CD4-positive, alpha-beta memory T cell (primary cell): ENCODE data around the gene COL16A1. TPM values are rescaled to one million over a fixed set of nuclear protein-coding genes. Genes with fewer than 3 reads are reported as not detected.

ENCODE experiments used
- CTCF ChIA-PET: fragments of 350-600 bp; sonication (Branson Sonifier 250); formaldehyde crosslinking; loops from one replicate; lab custom pipeline; 2021; ENCODE audit warnings: inconsistent platforms; ENCODE audit not compliant: partially characterized antibody; lab: Charles Lee
- POLR2A ChIA-PET: fragments of 350-600 bp; sonication (Branson Sonifier 250); formaldehyde crosslinking; loops from one replicate; lab custom pipeline; 2021; ENCODE audit not compliant: partially characterized antibody; lab: Charles Lee
- DNase-seq, 5 donors: peaks; one replicate each; pipeline versions ENCODE4 v3.0.0 to v3.0.0-alpha.2; 2020 to 2022; ENCODE audit warnings: mixed read lengths in 1 of 5
- H3K27ac ChIP-seq: one replicate; pipeline ENCODE4 v1.7.0; 2013; ENCODE audit warnings: low read depth, low read length
- H3K27me3 ChIP-seq: 2 replicates; pipeline ENCODE4 v1.7.0; 2013; ENCODE audit warnings: mild to moderate bottlenecking, low read length, moderate library complexity; ENCODE audit not compliant: insufficient read depth
- H3K36me3 ChIP-seq: 2 replicates; pipeline ENCODE4 v1.7.0; 2013; ENCODE audit warnings: mild to moderate bottlenecking, low read length, moderate library complexity; ENCODE audit not compliant: insufficient read depth
- H3K4me1 ChIP-seq: 2 replicates; pipeline ENCODE4 v1.7.0; 2013; ENCODE audit warnings: mild to moderate bottlenecking, low read length, moderate library complexity; ENCODE audit not compliant: insufficient read depth
- H3K4me3 ChIP-seq, 2 donors: one replicate each; pipeline ENCODE4 v1.7.0; 2013; ENCODE audit warnings: low read length in 2 of 2, mild to moderate bottlenecking in 1 of 2
- H3K9me3 ChIP-seq, 2 donors: one replicate each; pipeline ENCODE4 v1.7.0; 2013; ENCODE audit warnings: low read length in 2 of 2, control low read depth in 1 of 2; ENCODE audit not compliant: control insufficient read depth in 1 of 2
- H3K27ac Mint-ChIP-seq, 7 donors: one replicate each; pipeline ENCODE4 v1.8.0; 2020 to 2021; ENCODE audit warnings: mixed read lengths in 7 of 7, mild to moderate bottlenecking in 6 of 7, inconsistent platforms in 3 of 7, moderate library complexity in 3 of 7
- H3K27me3 Mint-ChIP-seq, 2 donors: one replicate each; pipeline ENCODE4 v1.8.0; 2020 to 2021; ENCODE audit warnings: mixed read lengths in 2 of 2
- H3K36me3 Mint-ChIP-seq, 2 donors: one replicate each; pipeline ENCODE4 v1.8.0; 2020 to 2021; ENCODE audit warnings: mixed read lengths in 2 of 2, inconsistent platforms in 1 of 2, mild to moderate bottlenecking in 1 of 2
- H3K4me1 Mint-ChIP-seq, 4 donors: one replicate each; pipeline ENCODE4 v1.8.0; 2020 to 2021; ENCODE audit warnings: mixed read lengths in 4 of 4, mild to moderate bottlenecking in 1 of 4
- H3K4me3 Mint-ChIP-seq, 8 donors: one replicate each; pipeline ENCODE4 v1.8.0; 2020 to 2021; ENCODE audit warnings: mixed read lengths in 8 of 8, mild to moderate bottlenecking in 7 of 8, moderate library complexity in 6 of 8, inconsistent platforms in 3 of 8
- H3K9me3 Mint-ChIP-seq, 8 donors: one replicate each; pipeline ENCODE4 v1.8.0; 2020 to 2021; ENCODE audit warnings: mixed read lengths in 8 of 8, mild to moderate bottlenecking in 5 of 8, inconsistent platforms in 3 of 8, moderate library complexity in 1 of 8
- intact Hi-C: fragments of 100-400 bp; cut with micrococcal nuclease; formaldehyde crosslinking; loops from one replicate; pipeline ENCODE4 v1.15.1; 2023
- polyA plus RNA-seq, 2 donors: library from polyadenylated mRNA; unstranded; fragments of 300-500 nt; fragmentation: Illumina TruSeq; gene quantifications; one replicate each; pipeline ENCODE4 v1.2.3, GENCODE V29; 2021
- total RNA-seq, 2 experiments: library from RNA; stranded (reverse); gene quantifications; one replicate each; pipeline ENCODE4 v1.2.3, GENCODE V29; 2021

COL16A1 gene
- total and polyA plus RNA-seq, 4 experiments from 2014 or later = not detected

DNA sequence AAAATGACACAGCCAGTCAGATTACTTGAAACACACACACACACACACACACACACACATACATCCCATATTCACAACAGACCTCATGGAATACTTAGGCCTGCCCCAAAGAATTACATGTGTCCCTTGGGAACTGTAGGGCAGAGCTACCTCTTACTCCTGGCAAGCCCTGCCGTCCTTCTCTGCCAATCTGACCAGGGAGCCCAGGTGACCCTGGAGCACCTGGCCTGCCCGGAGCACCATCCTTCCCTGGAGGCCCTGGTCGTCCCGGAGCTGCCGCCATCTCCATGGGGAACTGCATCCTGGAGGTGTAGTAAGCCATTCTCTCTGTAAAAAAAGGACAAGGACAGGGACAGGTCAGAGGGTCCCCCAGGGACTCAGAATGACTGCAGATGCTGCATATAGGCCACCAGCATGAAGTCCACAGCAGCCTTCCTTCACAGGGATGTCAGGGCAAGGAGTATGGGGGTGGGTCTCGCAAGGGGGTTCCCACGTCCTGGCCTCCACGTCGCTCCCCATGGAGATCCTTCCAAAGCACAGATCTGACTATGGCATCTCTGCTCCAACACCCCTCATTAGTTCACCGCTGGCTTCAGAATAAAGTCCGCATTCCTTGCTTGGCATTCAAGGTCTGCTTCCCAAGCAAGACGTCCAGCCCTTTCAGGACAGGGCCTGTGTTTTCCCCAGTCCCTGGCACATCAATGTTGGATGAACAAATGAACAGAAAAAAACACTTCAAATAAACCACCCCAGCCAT, 49.9 kb downstream of the COL16A1 start:
- no peak overlapping the region for H3K4me3 ChIP-seq
- Mint-ChIP-seq H3K27ac (peak overlapping the region in 2 of 7 donors; percentile 6 to 22), H3K27me3 (peaks cover 2 to 6% of the 10 kb centered on the region in 2 donors), H3K36me3 (no peaks in the 10 kb centered on the region), H3K9me3 (no peaks in the 10 kb centered on the region), H3K4me1 (no peaks in the 10 kb centered on the region), H3K4me3 (peak overlapping the region in 1 of 8 donors; percentile 38)
- DNase-seq = peak in 1 of 5 donors; percentile 9
- intact Hi-C loops = no loop called here
- ChIA-PET CTCF (no interaction called here), POLR2A (interaction anchor here (0.9 kb wide), 1 partner anchor 9 kb away, joined by 3 read pairs; the partner anchor contains the start of gene PEF1)
- H3K27ac ChIP-seq = no peak overlapping the region
- no peaks in the 10 kb centered on the region for H3K27me3 ChIP-seq
- no peaks in the 10 kb centered on the region for H3K9me3 ChIP-seq
- H3K36me3 ChIP-seq = no peaks in the 10 kb centered on the region
- H3K4me1 ChIP-seq = no peaks in the 10 kb centered on the region

DNA sequence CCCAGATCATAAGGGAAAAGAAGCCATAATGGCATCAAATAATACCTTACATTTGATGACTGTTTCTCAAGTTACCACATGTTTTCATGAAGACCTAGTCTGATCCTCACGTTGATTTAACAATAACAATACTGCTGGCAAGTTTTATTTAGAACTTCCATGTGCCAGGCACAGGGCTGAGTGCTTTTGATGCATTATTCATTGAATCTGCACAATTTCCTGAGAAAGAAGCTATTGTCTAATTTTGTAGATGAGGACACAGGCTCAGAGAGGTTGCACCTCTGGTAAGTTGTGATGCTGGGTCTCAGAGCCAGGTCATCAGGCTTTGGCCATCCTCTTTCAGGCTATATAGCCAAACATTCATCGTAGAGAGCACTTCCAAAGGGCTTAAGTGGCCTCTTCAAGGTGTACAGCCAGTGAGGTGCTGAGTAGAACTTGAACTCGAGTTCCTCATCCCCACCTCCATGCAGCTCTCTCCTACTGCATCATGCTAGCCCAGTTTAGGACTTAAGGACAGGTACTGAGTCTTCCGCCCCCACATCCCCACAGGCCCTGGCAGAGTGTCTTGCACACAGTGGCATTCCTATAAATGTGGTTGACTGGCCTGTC, 50.8 kb downstream of the COL16A1 start:
- Histone ChIP-seq H3K9me3 (no peaks in the 10 kb centered on the region), H3K27ac (no peak overlapping the region), H3K27me3 (no peaks in the 10 kb centered on the region), H3K4me3 (no peak overlapping the region), H3K4me1 (no peaks in the 10 kb centered on the region), H3K36me3 (no peaks in the 10 kb centered on the region)
- H3K27me3 Mint-ChIP-seq = peaks cover 2 to 6% of the 10 kb centered on the region in 2 donors
- no peaks in the 10 kb centered on the region for H3K4me1 Mint-ChIP-seq
- H3K9me3 Mint-ChIP-seq = no peaks in the 10 kb centered on the region
- no peak overlapping the region for H3K4me3 Mint-ChIP-seq
- H3K27ac Mint-ChIP-seq = no peak overlapping the region
- intact Hi-C loops = no loop called here
- POLR2A ChIA-PET = no interaction called here
- no peak for DNase-seq
- CTCF ChIA-PET = no interaction called here
- H3K36me3 Mint-ChIP-seq = no peaks in the 10 kb centered on the region

DNA sequence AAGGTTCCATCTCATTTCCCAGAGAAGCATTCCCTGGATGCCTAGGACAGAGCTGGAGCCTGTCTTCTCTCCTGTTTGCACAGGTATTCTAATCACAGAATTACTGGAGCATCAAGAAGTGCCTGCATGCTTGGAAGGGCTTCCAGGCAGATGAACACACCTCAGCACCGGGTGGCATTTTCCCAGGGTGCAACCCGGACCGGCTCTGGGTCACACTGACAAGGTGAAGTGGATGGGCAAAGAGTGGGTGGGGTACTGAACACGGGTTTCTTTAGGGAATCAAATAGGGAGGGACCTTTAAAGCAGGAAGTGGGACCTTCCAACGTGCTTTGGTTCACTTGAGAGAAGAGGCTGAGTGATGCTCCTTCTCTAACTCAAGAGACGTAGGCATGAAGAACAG, 52.1 kb downstream of the COL16A1 start:
- no peak overlapping the region for H3K4me3 ChIP-seq
- Mint-ChIP-seq H3K9me3 (peaks cover 0 to 1% (median 0%) of the 10 kb centered on the region in 8 donors), H3K27ac (peak overlapping the region in 1 of 7 donors; percentile 74), H3K36me3 (no peaks in the 10 kb centered on the region), H3K4me3 (no peak overlapping the region), H3K27me3 (peaks cover 0 to 3% of the 10 kb centered on the region in 2 donors), H3K4me1 (peaks cover 0 to 7% (median 2%) of the 10 kb centered on the region in 4 donors)
- H3K36me3 ChIP-seq = no peaks in the 10 kb centered on the region
- no peaks in the 10 kb centered on the region for H3K27me3 ChIP-seq
- H3K27ac ChIP-seq = no peak overlapping the region
- H3K4me1 ChIP-seq = no peaks in the 10 kb centered on the region
- intact Hi-C loops = no loop called here
- no peak for DNase-seq
- H3K9me3 ChIP-seq = no peaks in the 10 kb centered on the region
- POLR2A ChIA-PET = no interaction called here
- CTCF ChIA-PET = interaction anchor here (1.0 to 1.5 kb wide), 3 partner anchors 14 to 312 kb away, joined by 3 read pairs; no protein-coding TSS in a partner anchor

DNA sequence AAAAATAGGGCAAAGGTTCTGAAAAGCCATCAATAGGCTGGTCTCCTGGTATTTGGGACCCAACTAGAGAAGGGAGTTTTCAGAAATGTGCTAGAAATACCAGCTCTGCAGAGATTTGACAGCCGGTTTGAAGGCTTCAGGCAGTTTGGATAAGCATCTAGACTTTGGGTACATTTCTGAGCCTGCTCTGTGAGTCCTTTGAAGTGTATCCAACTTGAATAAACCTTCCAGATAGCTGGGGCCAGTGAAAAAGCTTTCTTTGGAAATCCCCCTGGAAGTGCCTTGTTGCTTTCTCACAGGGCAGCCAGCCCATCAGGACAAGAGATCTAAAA, 52.8 kb downstream of the COL16A1 start:
- peak overlapping the region in 3 of 7 donors; percentile 22 to 64 (median 38) for H3K27ac Mint-ChIP-seq

DNA sequence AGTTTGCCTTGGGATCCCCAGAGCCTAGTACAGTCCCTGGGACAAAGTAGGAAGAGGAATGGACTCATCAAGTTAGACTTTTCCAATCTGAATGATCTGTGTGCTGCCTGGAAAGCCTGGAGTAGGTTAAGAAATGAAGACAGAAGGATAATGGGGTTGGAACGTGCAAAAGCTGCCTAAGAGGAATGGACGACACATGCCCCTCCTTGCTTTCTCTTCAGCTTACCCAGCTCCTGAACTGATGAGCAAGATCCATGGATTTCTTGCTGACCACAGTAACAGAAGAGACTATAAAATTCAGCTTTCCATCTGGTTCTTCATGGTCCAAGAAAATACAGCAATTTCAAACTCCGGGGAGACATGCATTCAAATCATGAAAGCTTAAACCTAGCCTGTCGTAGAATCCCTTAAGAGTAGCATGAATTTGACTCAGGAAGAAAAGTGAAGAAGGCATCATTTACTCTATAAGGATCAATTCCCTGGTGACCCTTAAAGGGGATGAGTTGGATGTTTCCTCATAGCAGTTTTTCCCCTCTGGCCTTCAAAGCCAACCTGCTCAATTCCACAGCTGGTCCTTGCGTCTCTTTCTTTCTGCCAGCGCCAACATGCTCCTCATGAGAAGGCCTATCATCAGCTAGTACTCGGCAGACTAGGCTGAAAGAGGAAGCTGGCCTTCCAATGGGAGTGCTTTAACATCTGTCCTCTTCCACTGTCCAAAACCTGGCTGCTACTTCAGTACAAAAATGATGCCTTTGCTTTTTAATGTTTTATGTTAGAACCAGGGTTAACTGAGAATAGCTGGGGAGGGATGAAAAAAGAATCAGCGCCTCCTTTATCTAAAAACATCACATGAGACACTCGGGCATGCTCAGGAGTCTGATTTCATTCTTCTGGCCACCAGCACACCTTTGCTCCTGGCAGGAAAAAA, 53.4 kb downstream of the COL16A1 start:
- Mint-ChIP-seq H3K36me3 (no peaks in the 10 kb centered on the region), H3K4me1 (peaks cover 7 to 20% (median 11%) of the 10 kb centered on the region in 4 donors), H3K4me3 (no peak overlapping the region), H3K27ac (no peak overlapping the region), H3K27me3 (no peaks in the 10 kb centered on the region), H3K9me3 (peaks cover 0 to 4% (median 0%) of the 10 kb centered on the region in 8 donors)
- POLR2A ChIA-PET = no interaction called here
- Histone ChIP-seq H3K36me3 (no peaks in the 10 kb centered on the region), H3K4me1 (peaks cover 8% of the 10 kb centered on the region), H3K27me3 (no peaks in the 10 kb centered on the region), H3K9me3 (no peaks in the 10 kb centered on the region), H3K27ac (no peak overlapping the region), H3K4me3 (no peak overlapping the region)
- intact Hi-C loops = no loop called here
- CTCF ChIA-PET = interaction anchor here (0.9 to 1.5 kb wide), 4 partner anchors 15 to 314 kb away, joined by 3 read pairs; no protein-coding TSS in a partner anchor
- DNase-seq = no peak

More for the DNA sequence above, 52.8 kb downstream of the COL16A1 start:
- Mint-ChIP-seq H3K27me3 (peaks cover 0 to 3% of the 10 kb centered on the region in 2 donors), H3K9me3 (peaks cover 0 to 4% (median 0%) of the 10 kb centered on the region in 8 donors), H3K4me3 (no peak overlapping the region), H3K4me1 (peaks cover 3 to 14% (median 6%) of the 10 kb centered on the region in 4 donors), H3K36me3 (no peaks in the 10 kb centered on the region)
- intact Hi-C loops = no loop called here
- no peaks in the 10 kb centered on the region for H3K27me3 ChIP-seq
- no peaks in the 10 kb centered on the region for H3K9me3 ChIP-seq
- CTCF ChIA-PET = interaction anchor here (0.9 to 1.5 kb wide), 4 partner anchors 15 to 313 kb away, joined by 3 read pairs; no protein-coding TSS in a partner anchor
- no peak overlapping the region for H3K4me3 ChIP-seq
- no peaks in the 10 kb centered on the region for H3K36me3 ChIP-seq
- POLR2A ChIA-PET = no interaction called here
- H3K4me1 ChIP-seq = peaks cover 1% of the 10 kb centered on the region
- DNase-seq = no peak
- no peak overlapping the region for H3K27ac ChIP-seq

DNA sequence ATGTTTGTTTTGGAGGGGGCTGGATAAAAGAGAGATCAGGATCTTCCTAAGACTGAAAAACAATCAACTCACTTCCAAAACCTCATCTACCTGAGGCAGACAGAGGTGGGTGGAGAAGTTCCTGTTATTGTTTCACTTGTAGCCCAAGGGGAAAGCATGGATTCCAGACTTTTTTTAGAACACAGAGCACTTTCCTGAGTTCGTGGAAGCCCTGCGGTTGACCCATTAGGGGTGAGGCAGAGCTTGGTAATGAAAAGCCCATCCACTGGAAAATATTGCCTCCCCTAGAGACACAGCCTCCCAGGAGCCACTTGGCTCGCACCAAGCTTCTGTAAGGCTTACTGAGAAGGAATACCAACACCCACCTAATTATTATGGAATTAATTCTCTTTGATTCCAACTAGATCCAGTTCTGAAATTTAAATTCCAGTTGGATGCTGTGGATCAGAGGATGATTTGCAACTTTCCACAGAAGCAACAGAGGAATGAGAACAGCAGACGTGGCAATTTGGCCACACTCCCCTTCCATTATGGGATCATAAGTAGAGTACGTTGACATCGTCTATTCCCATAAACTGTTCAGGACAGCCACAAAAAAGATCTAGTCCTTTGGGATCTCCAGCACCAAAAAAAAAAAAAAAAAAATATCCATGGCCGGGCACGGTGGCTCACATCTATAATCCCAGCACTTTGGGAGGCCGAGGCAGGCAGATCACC, 55.0 kb downstream of the COL16A1 start:
- POLR2A ChIA-PET = no interaction called here
- H3K4me1 Mint-ChIP-seq = peaks cover 18 to 37% (median 24%) of the 10 kb centered on the region in 4 donors
- no peak overlapping the region for H3K27ac Mint-ChIP-seq
- H3K36me3 Mint-ChIP-seq = peaks cover 0 to 11% of the 10 kb centered on the region in 2 donors
- intact Hi-C loops = loop anchor here (10.0 kb wide), 1 partner anchor 1006 kb away; the partner anchor contains the start of genes RBBP4 and ZBTB8OS
- H3K9me3 ChIP-seq = no peaks in the 10 kb centered on the region
- CTCF ChIA-PET = interaction anchor here (0.7 kb wide), 1 partner anchor 607 kb away, joined by 3 read pairs; no protein-coding TSS in a partner anchor
- peaks cover 0 to 9% (median 0%) of the 10 kb centered on the region in 8 donors for H3K9me3 Mint-ChIP-seq
- peak in 1 of 5 donors; percentile 2 for DNase-seq
- H3K27ac ChIP-seq = no peak overlapping the region
- H3K4me3 ChIP-seq = no peak overlapping the region
- H3K4me3 Mint-ChIP-seq = no peak overlapping the region
- no peaks in the 10 kb centered on the region for H3K36me3 ChIP-seq
- no peaks in the 10 kb centered on the region for H3K27me3 ChIP-seq
- no peaks in the 10 kb centered on the region for H3K27me3 Mint-ChIP-seq
- peaks cover 14% of the 10 kb centered on the region for H3K4me1 ChIP-seq
